HPDE6-E6E7 (cell line): ENCODE measurements around the gene BCL6.
"Not testable (repeated sequence)": the region's sequence is repeated elsewhere in the genome, so short reads cannot be mapped to it uniquely, and the experiment has no call there.

Source experiments
- DNase-seq: peaks from one replicate; pipeline ENCODE4 v3.0.0; 2011; ENCODE audit warnings: missing footprints; ENCODE audit errors: extremely low spot score

The BCL6 gene

DNA sequence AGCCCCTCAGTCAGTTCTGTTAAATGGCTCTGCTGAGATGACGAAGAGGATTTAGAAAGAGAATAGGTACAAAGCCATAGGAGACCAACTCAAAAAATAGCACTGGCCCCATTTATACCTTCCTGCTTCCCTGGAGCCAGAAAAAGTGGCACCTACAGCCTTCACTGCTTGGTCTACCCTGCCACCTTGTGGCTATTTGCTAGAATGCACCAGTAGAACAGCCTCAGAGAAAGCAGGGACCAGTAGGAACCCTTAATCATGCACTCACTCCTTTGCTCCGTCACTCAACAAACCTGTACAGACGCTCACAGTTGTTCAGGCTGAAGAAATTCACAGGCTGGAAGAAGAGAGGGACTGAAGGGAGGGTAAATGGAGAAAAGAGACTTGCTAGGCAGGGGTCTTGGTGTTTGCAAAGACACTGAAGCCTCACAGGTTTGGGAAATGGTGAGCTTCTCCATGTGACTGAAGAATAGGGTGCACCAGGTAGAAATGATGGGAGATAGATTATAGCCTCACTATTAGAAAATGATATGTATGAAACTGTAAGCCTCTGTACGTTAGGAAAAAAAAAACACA, 30.8 kb downstream of the BCL6 start:
- peak; percentile 79 for DNase-seq

GRCh38 chr3:187713504-187713903, 31.8 kb downstream of the BCL6 start:
- DNase-seq: no peak

DNA sequence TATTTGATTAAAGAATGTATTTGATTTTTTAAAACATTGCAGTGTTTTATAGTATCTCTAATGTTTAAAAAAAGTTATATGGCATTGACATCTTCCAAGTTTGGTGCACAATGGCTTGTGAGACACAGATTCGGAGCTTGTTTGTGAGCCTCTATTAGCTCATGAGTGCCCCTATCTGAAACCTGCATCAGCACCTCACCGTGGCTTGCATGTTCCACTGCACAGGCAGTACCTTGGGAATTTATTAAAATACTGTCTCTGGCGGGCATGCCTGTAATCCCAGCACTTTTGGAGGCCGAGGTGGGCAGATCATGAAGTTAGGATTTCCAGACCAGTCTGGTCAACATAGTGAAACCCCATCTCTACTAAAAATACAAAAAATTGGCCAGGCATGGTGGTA, 36.1 kb downstream of the BCL6 start:
- no peak for DNase-seq

DNA sequence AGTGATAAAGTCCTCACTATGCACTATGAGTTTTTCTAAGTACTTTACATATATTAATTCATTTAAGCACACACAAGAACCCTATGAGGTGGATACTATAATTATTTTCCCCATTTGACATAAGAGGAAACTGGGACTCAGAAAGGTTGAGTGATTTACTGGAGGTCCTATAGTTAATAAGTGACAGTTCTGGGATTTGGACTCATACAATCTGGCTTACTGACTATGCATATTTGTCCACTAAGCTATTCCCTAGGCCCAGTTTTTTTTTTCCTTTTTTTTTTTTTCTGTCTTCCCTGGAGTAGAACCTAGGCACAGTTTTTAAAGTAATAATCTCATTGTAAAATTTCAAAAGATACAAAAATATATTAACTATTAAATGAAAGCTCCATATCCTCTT, 36.6 kb downstream of the BCL6 start:
- no peak for DNase-seq

DNA sequence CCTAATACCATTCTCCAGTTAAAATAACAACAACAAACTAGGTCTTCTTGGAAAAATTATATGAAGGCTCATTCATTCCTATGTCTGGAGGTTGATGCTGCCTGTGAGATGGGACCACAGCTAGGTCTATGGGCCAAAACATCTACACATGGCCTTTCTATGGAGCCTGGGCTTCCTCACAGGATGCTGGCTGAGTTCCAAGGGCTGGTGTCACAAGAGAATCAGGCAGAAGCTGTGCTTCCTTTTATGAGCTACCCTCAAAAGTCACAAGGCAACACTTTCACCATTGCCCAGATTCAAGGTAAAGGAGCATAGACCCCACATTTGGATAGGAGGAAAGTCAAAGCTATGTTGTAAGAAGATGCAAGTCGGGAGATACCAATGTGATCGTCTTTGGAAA, 38.3 kb downstream of the BCL6 start:
- DNase-seq: no peak

- no peak for DNase-seq
Observed at GRCh38 chr3:187705164-187705563, 40.1 kb downstream of the BCL6 start.

DNA sequence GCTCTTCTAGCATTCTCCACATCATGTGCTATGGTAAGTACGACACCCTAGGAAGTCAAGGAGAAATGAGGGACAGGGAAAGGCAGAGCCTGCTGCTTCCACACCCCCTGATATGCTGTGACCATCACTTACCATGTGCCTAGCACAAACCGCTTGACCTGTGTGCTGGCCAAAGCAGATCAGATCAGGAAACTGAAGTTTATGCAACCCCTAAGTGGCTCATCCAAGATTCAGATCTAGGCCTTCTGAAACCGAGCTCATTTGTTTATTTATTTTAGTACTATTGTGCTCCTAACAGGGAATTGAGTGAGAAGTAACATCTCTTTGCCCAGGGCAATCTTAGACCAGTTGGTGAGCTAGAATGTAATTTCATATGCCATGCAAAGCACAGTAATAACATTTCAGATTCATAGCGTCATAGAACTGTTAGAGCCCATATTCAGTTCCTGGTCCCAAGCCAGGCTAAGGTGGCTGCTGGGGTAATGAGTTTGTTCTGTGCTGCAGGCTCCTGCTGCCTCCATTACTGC, 42.7 kb downstream of the BCL6 start, which contains the start of gene RTP2:
Gene RTP2 (minus strand): TSS at position 51 of the 527 bp plus-strand sequence. CDS start 429 bp downstream, outside the sequence.
- DNase-seq: no peak

DNA sequence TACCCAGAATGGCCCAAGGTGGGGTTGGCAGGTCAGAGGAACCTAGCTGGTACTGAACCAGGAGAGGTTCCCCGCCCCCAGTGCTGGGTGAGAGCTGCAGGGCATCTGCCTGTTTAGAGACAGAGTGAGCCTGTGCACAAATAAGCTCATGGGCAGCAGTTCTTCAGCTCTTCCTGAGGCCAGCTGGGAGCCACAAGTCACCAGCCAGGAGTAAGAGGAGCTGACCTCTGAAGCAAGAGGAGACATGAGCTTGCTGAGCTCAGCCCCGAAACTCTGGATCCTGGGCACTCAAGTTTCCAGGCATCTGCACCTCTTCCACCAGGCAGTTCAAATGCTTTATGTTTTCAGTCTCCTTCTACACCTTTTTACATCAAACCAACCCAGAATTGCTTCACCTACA, 45.0 kb downstream of the BCL6 start:
- DNase-seq: no peak

GRCh38 chr3:187698499-187699399, 46.5 kb downstream of the BCL6 start:
- DNase-seq: no peak

GRCh38 chr3:187696021-187696420, 49.2 kb downstream of the BCL6 start:
- DNase-seq: no peak

- no peak for DNase-seq
Observed at GRCh38 chr3:187695449-187695848, 49.8 kb downstream of the BCL6 start.

GRCh38 chr3:187694801-187695200, 50.5 kb downstream of the BCL6 start:
- no peak for DNase-seq

- DNase-seq: no peak
Observed at GRCh38 chr3:187693431-187693830, 51.8 kb downstream of the BCL6 start.

GRCh38 chr3:187689984-187690383, 55.3 kb downstream of the BCL6 start:
- DNase-seq: no peak

DNA sequence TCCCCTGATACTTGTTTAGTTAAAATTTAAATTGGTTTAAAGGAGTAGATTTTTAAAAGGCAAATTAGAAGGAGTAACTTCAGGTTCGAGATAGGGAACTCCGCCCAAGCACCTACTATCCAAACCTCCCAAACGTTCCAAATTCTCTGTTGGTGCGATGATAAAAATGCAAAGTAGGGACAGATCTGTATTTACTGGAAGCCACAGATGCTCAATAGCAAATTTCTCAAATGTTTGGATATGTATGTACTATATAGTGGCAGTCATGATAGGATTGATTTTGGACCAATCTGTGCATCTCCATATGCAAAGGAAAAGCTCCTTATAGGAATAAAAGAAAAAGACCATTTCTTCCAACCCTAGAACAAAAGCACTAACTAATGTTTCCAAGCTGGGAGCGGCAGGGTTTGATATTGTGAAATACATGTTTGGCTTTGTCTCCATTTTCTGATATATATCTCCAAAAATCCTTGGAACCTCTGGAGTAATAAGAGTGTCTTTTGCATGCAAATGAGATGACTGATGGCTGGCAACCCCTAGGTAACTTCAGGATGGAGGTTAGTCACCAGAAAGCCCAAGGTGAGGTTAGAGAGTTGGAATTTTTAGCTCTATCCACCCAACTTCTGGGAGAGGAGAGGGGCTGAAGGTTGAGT, 58.5 kb downstream of the BCL6 start:
- no peak for DNase-seq

DNA sequence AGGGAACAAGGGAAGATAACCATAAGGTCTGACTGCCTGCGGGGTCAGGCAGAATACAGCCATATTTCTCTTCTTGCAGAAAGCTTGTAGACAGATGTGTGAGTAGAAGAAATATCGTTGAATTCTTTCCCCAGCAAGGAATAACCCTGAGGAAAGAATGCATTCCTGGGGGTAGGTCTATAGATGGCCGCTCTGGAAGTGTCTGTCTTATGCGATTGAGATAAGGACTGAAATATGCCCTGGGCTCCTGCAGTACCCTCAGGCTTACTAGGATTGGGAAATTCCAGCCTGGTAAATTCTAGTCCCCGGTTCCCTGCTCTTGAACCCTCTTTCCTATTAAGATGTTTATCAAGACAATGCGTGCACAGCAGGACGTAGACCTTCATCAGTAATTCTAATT, 59.3 kb downstream of the BCL6 start:
- DNase-seq: no peak

- DNase-seq: no peak
Observed at GRCh38 chr3:187684880-187685279, 60.4 kb downstream of the BCL6 start.

GRCh38 chr3:187684444-187684843, 60.8 kb downstream of the BCL6 start:
- DNase-seq: no peak

- not testable (repeated sequence) for DNase-seq
Observed at GRCh38 chr3:187681756-187682155, 63.5 kb downstream of the BCL6 start.

- peak; percentile 74 for DNase-seq
Observed at GRCh38 chr3:187679638-187680396, 65.5 kb downstream of the BCL6 start.

GRCh38 chr3:187678726-187679268, 66.5 kb downstream of the BCL6 start:
- peak; percentile 35 for DNase-seq
